ENCODE measurements around the gene PSMG3. TPM values are rescaled to one million over a fixed set of nuclear protein-coding genes. Genes with fewer than 3 reads are reported as not detected.

PSMG3 gene
- total RNA-seq, 1 donor from 2014 or later, result 20.3 TPM

DNA sequence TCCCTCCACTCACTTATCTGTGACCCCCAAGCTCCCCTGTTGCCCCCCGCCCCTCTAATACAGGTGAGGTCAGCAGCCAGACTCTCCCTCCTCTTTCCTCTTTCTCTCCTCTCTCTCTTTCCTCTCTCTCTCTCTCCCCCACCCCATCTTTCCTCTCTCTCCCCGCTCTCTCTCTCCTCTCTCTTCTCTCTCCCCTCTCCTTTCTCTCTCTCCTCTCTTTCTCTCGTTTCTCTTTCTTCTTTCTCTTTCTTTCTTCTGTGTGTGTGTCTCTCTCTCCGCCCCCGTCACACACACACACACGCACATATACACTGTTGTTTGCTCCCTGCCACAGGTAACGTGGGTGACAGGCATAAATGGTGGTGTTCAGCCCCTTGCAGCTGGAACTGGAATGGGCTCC, 37.2 kb upstream of the PSMG3 start:
- H3K27me3 ChIP-seq, result peaks cover 14% of the 10 kb centered on the region
- ATAC-seq, result no peak

GRCh38 chr7:1604383-1604782, 34.6 kb upstream of the PSMG3 start:
- no peaks in the 10 kb centered on the region for H3K9me3 ChIP-seq
- no peak overlapping the region for H3K4me3 ChIP-seq
- no peak overlapping the region for H3K27ac ChIP-seq
- no peaks in the 10 kb centered on the region for H3K4me1 ChIP-seq
- H3K27me3 ChIP-seq, result peaks cover 14% of the 10 kb centered on the region
- no peak for DNase-seq
- no peak for ATAC-seq
- TF ChIP-seq, protein P1, sequence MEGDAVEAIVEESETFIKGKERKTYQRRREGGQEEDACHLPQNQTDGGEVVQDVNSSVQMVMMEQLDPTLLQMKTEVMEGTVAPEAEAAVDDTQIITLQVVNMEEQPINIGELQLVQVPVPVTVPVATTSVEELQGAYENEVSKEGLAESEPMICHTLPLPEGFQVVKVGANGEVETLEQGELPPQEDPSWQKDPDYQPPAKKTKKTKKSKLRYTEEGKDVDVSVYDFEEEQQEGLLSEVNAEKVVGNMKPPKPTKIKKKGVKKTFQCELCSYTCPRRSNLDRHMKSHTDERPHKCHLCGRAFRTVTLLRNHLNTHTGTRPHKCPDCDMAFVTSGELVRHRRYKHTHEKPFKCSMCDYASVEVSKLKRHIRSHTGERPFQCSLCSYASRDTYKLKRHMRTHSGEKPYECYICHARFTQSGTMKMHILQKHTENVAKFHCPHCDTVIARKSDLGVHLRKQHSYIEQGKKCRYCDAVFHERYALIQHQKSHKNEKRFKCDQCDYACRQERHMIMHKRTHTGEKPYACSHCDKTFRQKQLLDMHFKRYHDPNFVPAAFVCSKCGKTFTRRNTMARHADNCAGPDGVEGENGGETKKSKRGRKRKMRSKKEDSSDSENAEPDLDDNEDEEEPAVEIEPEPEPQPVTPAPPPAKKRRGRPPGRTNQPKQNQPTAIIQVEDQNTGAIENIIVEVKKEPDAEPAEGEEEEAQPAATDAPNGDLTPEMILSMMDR (IDR thresholded peaks at IDR 0.05), result no peak
- no peaks in the 10 kb centered on the region for H3K36me3 ChIP-seq
- intact Hi-C loops (cut with DNase I), result no loop called here

More for the DNA sequence above, 37.2 kb upstream of the PSMG3 start:
- no peaks in the 10 kb centered on the region for H3K36me3 ChIP-seq
- TF ChIP-seq, protein P1 (IDR thresholded peaks at IDR 0.05), result no peak
- no peak overlapping the region for H3K4me3 ChIP-seq
- H3K27ac ChIP-seq, result no peak overlapping the region
- no peak for DNase-seq
- intact Hi-C loops (cut with DNase I), result no loop called here
- no peaks in the 10 kb centered on the region for H3K4me1 ChIP-seq
- H3K9me3 ChIP-seq, result no peaks in the 10 kb centered on the region

DNA sequence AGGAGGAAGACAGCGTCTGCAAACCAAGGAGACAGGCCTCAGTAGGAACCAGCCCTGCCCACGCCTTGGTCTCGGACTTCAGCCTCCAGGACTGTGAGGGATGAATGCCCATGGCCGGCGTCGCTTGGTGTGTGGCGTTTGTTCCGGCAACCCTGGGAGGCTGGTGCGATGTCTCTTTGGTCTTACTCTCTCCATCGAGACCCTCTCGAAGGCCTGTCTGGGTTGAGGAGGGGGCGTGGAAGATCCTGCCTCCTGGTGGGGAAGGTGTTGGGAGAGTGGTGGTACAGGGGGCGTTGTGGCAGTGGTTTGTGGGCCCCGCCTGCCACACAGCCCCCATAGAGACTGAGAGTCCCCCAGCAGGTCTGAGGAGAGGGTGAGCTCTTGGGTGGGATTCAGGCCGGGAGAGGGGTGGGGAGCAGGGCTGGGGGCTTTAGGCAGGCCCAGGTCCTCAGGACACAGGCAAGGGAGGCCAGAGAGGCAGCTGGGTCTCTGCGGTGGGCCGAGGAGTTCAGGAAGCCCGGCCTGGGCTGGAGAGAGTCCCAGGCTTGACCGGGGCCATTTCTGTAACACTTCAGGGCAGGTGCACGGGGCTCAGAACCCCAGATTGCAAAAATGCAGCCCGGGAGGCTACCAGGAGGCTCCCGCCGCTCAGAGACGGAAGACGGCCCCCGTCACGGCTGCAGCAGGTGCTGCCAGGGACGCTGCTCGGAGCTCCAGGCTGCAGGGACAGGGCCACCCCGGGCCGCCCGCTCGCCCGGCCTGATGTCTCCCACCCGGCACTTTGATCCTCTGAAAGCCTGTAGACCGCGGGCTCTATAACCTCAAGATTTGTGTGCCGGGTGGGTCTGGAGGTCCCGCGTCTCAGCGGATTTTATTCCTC, 33.8 kb upstream of the PSMG3 start:
- H3K4me3 ChIP-seq, result no peak overlapping the region
- H3K27ac ChIP-seq, result no peak overlapping the region
- TF ChIP-seq, protein P1 (IDR thresholded peaks at IDR 0.05), result no peak
- H3K27me3 ChIP-seq, result peaks cover 14% of the 10 kb centered on the region
- intact Hi-C loops (cut with DNase I), result no loop called here
- no peaks in the 10 kb centered on the region for H3K4me1 ChIP-seq
- no peaks in the 10 kb centered on the region for H3K36me3 ChIP-seq
- no peak for DNase-seq
- no peak for ATAC-seq
- no peaks in the 10 kb centered on the region for H3K9me3 ChIP-seq

- intact Hi-C loops (cut with DNase I), result no loop called here
These were observed 32.6 kb upstream of the PSMG3 start for GRCh38 chr7:1602386-1602785.

DNA sequence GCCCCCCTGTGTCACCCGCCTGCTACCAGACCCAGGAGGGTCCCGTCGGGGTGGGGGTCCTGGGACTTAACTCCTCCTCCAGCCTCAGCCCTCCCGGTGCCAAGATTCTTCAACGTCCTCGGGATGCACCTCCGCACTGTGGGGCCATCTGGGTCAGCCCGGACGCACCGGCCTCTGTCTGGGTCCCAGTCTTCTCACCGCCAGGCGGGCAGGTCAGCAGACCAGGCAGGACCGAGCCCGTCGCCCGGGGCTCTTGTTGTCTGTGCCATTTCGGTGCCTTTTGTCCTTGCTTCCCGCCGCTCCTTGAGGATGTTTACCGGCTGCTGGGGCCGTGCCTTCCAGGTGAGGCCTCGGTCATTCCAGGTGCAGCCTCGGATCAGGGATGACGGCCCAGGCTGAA, 32.1 kb upstream of the PSMG3 start:
- H3K36me3 ChIP-seq, result no peaks in the 10 kb centered on the region
- intact Hi-C loops (cut with DNase I), result no loop called here
- DNase-seq, result no peak
- H3K27ac ChIP-seq, result no peak overlapping the region
- H3K4me3 ChIP-seq, result no peak overlapping the region
- H3K27me3 ChIP-seq, result peaks cover 20% of the 10 kb centered on the region
- no peaks in the 10 kb centered on the region for H3K9me3 ChIP-seq
- H3K4me1 ChIP-seq, result no peaks in the 10 kb centered on the region
- ATAC-seq, result no peak
- TF ChIP-seq, protein P1 (IDR thresholded peaks at IDR 0.05), result no peak

More at GRCh38 chr7:1602386-1602785, 32.6 kb upstream of the PSMG3 start:
- Histone ChIP-seq H3K27ac (no peak overlapping the region), H3K9me3 (no peaks in the 10 kb centered on the region), H3K4me3 (no peak overlapping the region), H3K4me1 (no peaks in the 10 kb centered on the region), H3K27me3 (peaks cover 15% of the 10 kb centered on the region), H3K36me3 (no peaks in the 10 kb centered on the region)
- TF ChIP-seq, protein P1 (IDR thresholded peaks at IDR 0.05), result no peak
- no peak for DNase-seq
- no peak for ATAC-seq
